KMS-11 (cell line): ENCODE results near the gene FN3K.

ENCODE experiments used
- H2AFZ ChIP-seq: fragments of 200-600 bp; sonication (generic); 2 replicates; pipeline ENCODE4 v1.6.1; 2016; ENCODE audit warnings: antibody characterized with exemption, mixed run types, low read depth
- H3K27ac ChIP-seq: fragments of 200-600 bp; sonication (generic); 2 replicates; pipeline ENCODE4 v1.6.1; 2016; ENCODE audit warnings: mild to moderate bottlenecking, mixed run types
- H3K27me3 ChIP-seq: fragments of 200-600 bp; sonication (generic); 2 replicates; pipeline ENCODE4 v1.6.1; 2017; ENCODE audit warnings: mild to moderate bottlenecking, low read depth, mixed run types, moderate library complexity; ENCODE audit not compliant: insufficient read depth
- H3K36me3 ChIP-seq: fragments of 200-600 bp; sonication (generic); 2 replicates; pipeline ENCODE4 v1.6.1; 2017; ENCODE audit warnings: mild to moderate bottlenecking, mixed run types; ENCODE audit not compliant: insufficient read depth
- H3K4me1 ChIP-seq: fragments of 200-600 bp; sonication (generic); 2 replicates; pipeline ENCODE4 v1.6.1; 2016; ENCODE audit warnings: mild to moderate bottlenecking, low read depth, mixed run types; ENCODE audit not compliant: poor library complexity, severe bottlenecking
- H3K4me2 ChIP-seq: fragments of 200-600 bp; sonication (generic); 2 replicates; pipeline ENCODE4 v1.7.0; 2016; ENCODE audit warnings: mild to moderate bottlenecking, mixed run types
- H3K4me3 ChIP-seq: fragments of 200-600 bp; sonication (generic); IDR thresholded peaks from 2 replicates; pipeline ENCODE4 v1.6.1; 2017; ENCODE audit warnings: low read depth, low read length, mixed read lengths; ENCODE audit not compliant: insufficient read depth
- H3K79me2 ChIP-seq: fragments of 200-600 bp; sonication (generic); 2 replicates; pipeline ENCODE4 v1.6.1; 2016; ENCODE audit warnings: low read depth, mixed run types; ENCODE audit not compliant: insufficient read depth
- H3K9ac ChIP-seq: fragments of 200-600 bp; sonication (generic); 2 replicates; pipeline ENCODE4 v1.6.1; 2016; ENCODE audit warnings: mild to moderate bottlenecking, mixed run types
- H4K20me1 ChIP-seq: fragments of 200-600 bp; sonication (generic); 2 replicates; pipeline ENCODE4 v1.6.1; 2016; ENCODE audit warnings: mild to moderate bottlenecking, mixed run types; ENCODE audit not compliant: insufficient read depth
- TF ChIP-seq, protein P1 (sequence below): fragments of 200-600 bp; sonication (generic); conservative IDR thresholded peaks from 2 replicates; pipeline ENCODE4 v1.6.1; 2017; ENCODE audit warnings: low read depth, mild to moderate bottlenecking, antibody characterized with exemption, low read length, moderate library complexity, mixed read lengths

FN3K gene

DNA sequence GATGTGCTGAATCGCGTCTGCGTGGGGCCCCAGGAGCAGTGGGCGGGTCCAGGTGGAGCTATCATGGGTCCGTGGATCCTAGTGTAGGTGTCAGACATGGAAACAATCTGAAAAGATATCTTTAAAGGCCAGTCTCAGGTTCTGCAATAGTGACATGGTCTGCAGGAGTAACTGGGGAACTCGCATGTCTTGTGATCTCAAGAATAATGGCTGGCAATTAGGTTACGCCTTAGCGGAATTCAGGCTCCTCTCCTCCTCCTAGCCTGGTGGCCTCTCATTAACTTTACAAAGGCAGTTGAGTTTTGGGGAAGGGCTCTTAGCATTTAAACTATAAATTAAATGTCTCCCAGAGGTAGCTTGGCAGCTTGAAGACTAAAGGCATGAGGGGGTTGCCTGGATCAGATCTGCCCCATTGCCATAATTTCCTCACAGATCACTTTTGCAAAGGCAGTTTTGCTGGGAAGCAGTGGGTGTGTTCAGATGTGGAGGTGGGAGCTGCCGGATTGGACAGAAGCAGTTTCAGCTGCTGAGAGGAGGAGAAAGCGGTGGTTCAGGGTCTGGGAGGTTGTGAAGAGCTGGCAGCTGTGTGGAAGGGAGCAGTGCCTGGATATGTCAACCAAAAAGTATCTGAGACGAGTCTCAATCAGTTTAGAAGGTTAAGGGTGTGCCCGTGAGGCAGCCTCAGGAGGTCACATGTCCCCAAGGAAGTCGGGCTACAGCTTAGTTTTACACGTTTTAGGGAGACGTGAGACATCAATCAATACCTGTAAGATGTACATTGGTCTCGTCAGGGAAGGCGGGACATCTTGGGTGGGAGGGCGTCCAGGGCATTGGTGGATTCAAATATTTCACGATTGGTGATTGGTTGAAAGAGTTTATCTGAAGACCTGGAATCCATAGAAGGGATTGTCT lies 19.1 kb downstream of the FN3K start:
- TF ChIP-seq, protein P1, sequence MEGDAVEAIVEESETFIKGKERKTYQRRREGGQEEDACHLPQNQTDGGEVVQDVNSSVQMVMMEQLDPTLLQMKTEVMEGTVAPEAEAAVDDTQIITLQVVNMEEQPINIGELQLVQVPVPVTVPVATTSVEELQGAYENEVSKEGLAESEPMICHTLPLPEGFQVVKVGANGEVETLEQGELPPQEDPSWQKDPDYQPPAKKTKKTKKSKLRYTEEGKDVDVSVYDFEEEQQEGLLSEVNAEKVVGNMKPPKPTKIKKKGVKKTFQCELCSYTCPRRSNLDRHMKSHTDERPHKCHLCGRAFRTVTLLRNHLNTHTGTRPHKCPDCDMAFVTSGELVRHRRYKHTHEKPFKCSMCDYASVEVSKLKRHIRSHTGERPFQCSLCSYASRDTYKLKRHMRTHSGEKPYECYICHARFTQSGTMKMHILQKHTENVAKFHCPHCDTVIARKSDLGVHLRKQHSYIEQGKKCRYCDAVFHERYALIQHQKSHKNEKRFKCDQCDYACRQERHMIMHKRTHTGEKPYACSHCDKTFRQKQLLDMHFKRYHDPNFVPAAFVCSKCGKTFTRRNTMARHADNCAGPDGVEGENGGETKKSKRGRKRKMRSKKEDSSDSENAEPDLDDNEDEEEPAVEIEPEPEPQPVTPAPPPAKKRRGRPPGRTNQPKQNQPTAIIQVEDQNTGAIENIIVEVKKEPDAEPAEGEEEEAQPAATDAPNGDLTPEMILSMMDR: no peak
- Histone ChIP-seq H3K36me3 (no peaks in the 10 kb centered on the region), H2AFZ (no peak overlapping the region), H3K79me2 (peaks cover 38% of the 10 kb centered on the region), H3K4me3 (no peak overlapping the region), H3K27me3 (no peaks in the 10 kb centered on the region), H3K4me2 (no peak overlapping the region), H4K20me1 (peaks cover 4% of the 10 kb centered on the region; the same call in 1 of the 2 replicates), H3K9ac (no peak overlapping the region), H3K27ac (no peak overlapping the region), H3K4me1 (peaks cover 24% of the 10 kb centered on the region)

DNA sequence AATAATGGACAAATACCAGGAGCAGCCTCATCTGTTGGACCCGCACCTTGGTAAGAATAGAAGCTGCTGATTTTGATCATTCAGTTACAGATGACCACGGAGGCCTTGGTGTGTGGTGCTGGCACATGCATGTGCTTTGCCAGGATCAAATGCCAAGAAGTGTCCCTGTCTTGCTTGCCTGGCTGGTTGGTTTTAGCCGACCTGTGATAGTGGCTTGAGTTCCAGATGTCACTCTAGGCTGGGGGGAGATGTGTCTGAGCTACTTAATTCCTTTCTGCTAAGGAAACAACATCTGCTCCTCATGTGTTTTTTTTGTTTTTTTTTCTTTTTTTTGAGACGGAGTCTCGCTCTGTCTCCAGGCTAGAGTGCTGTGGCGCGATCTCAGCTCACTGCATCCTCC lies 20.8 kb downstream of the FN3K start:
- Histone ChIP-seq H4K20me1 (peaks cover 4% of the 10 kb centered on the region; the same call in 1 of the 2 replicates), H3K4me3 (no peak overlapping the region), H3K79me2 (peaks cover 38% of the 10 kb centered on the region), H3K4me2 (no peak overlapping the region), H2AFZ (no peak overlapping the region), H3K9ac (no peak overlapping the region), H3K27ac (no peak overlapping the region), H3K4me1 (peaks cover 24% of the 10 kb centered on the region), H3K27me3 (no peaks in the 10 kb centered on the region), H3K36me3 (no peaks in the 10 kb centered on the region)
- TF ChIP-seq, protein P1: no peak

DNA sequence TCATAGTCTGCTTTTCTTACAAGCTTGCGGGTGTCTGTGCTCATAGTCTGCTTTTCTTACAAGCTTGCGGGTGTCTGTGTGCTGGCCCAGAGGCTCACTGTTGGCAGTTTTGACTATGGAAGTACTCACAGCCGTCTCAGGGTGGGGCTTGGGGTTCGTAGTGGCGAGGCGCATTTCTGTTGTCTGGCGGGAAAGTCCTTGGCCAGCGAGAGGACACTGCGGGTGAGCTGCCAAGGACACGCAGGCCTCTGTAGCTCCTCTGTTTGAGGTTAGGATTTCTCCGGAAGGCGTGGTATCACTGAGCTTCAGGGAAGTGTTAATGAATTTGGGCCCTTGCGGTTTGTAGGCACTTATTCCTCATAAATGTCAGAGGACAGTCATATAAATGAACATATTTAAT lies 30.0 kb downstream of the FN3K start:
- Histone ChIP-seq H3K27ac (no peak overlapping the region), H3K9ac (no peak overlapping the region), H3K4me1 (no peaks in the 10 kb centered on the region), H4K20me1 (no peaks in the 10 kb centered on the region), H3K4me3 (no peak overlapping the region), H3K79me2 (no peaks in the 10 kb centered on the region), H3K4me2 (no peak overlapping the region), H2AFZ (no peak overlapping the region), H3K36me3 (peaks cover 2% of the 10 kb centered on the region; the same call in 1 of the 2 replicates), H3K27me3 (no peaks in the 10 kb centered on the region)
- TF ChIP-seq, protein P1: no peak

DNA sequence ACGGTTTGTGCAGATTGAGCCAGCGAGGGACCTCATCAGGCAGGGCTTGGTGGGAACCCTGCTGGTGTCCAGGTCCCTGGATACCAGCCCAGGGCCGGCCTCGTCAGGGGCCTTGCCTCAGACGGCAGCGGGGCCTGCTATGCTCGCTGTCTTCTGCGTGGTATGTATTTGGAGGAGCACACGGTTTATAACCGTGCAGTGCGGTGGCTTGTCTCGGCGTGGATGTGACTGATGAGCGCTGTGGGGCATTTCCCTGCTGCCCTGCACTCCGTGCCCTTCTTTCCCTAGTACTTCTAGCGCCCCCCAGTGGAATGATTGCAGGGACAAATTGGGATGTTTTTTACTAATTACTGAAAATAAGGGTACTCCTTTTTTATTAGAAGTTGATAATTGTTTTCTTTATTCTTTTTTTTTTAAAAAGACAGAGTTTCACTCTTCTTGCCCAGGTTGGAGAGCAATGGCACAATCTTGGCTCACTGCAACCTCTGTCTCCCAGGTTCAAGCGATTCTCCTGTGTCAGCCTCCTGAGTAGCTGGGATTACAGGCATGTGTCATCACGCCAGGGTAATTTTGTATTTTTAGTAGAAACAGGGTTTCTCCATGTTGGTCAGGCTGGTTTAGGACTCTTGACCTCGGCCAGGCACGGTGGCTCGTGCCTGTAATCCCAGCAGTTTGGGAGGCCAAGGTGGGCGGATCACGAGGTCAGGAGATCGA lies 31.8 kb downstream of the FN3K start:
- H3K36me3 ChIP-seq: peaks cover 2% of the 10 kb centered on the region; the same call in 1 of the 2 replicates

More for the DNA sequence above, 31.8 kb downstream of the FN3K start:
- Histone ChIP-seq H4K20me1 (no peaks in the 10 kb centered on the region), H3K4me1 (no peaks in the 10 kb centered on the region), H3K9ac (no peak overlapping the region), H3K4me2 (no peak overlapping the region), H3K27me3 (no peaks in the 10 kb centered on the region), H3K79me2 (no peaks in the 10 kb centered on the region), H3K27ac (no peak overlapping the region), H3K4me3 (no peak overlapping the region), H2AFZ (no peak overlapping the region)
- TF ChIP-seq, protein P1: peak; percentile 71
